K562 (cell line): ENCODE measurements around the gene NF2. TPM values are rescaled to one million over a fixed set of nuclear protein-coding genes. Genes with fewer than 3 reads are reported as not detected.

ENCODE experiments used
- ATAC-seq: fragments of 200-7000 bp; cut with Tn5 transposase; 3 replicates; pipeline ENCODE4 v1.9.1; 2020; ENCODE audit warnings: moderate library complexity
- BruUV-seq: library from RNA; stranded (reverse); fragments of 400-500 nt; replicated peaks from 2 replicates; lab custom pipeline; 2021; lab: Mats Ljungman, UMichigan
- CTCF ChIA-PET: fragments of 300-600 bp; formaldehyde crosslinking; extraction: SDS; loops from one replicate; lab custom pipeline; 2021; ENCODE audit warnings: low intra/inter-chr PET ratio; lab: Yijun Ruan, JAX
- POLR2A ChIA-PET: fragments of 300-600, 350-650 bp; sonication (Branson Sonifier 250); formaldehyde crosslinking; extraction: SDS; loops from one replicate; lab custom pipeline; 2021; ENCODE audit warnings: antibody characterized with exemption, inconsistent platforms; lab: Yijun Ruan, JAX
- DNase-seq, 4 experiments: peaks; one replicate each; pipeline versions ENCODE4 v3.0.0 to v3.0.0-alpha.2; 2011 to 2018; ENCODE audit warnings: low spot score in 3 of 4, mixed read lengths in 3 of 4; ENCODE audit errors: extremely low read depth in 1 of 4
- FAIRE-seq: peaks from 2 replicates; lab custom pipeline; 2011; peaks lifted over from hg19 to GRCh38; lab: Jason Lieb, UNC
- H2AFZ ChIP-seq: 2 replicates; pipeline ENCODE4 v1.6.0; 2011; ENCODE audit warnings: low read depth, low read length, control low read depth, inconsistent platforms
- H3K27ac ChIP-seq: fragments of 200-600 bp; 3 replicates; pipeline ENCODE4 v1.8.0; 2011; ENCODE audit warnings: low read depth, mild to moderate bottlenecking, control low read depth, inconsistent platforms, low read length, moderate library complexity, mixed read lengths; ENCODE audit errors: extremely low read depth
- H3K27me3 ChIP-seq, 2 experiments: fragments of 300-600 bp in 1 of 2; 2 replicates in 1 of 2; 3 replicates in 1 of 2; pipeline versions ENCODE4 v1.6.0 to v1.8.0; 2011; ENCODE audit warnings: inconsistent platforms in 2 of 2, low read length in 2 of 2, mild to moderate bottlenecking in 1 of 2, mixed read lengths in 1 of 2, moderate library complexity in 1 of 2; ENCODE audit not compliant: control insufficient read depth in 2 of 2, insufficient read depth in 2 of 2
- H3K36me3 ChIP-seq: fragments of 300-600 bp; 3 replicates; pipeline ENCODE4 v1.8.0; 2011; ENCODE audit warnings: mild to moderate bottlenecking, low read length, inconsistent platforms; ENCODE audit not compliant: control insufficient read depth, insufficient read depth
- H3K4me1 ChIP-seq, 2 experiments: fragments of 200-600 bp in 1 of 2; replicated peaks in 1 of 2; 2 replicates in 1 of 2; 3 replicates in 1 of 2; pipeline versions ENCODE4 v1.5.1 to v1.8.0; 2011; ENCODE audit warnings: inconsistent platforms in 2 of 2, low read length in 2 of 2, mild to moderate bottlenecking in 1 of 2, mixed read lengths in 1 of 2, moderate library complexity in 1 of 2; ENCODE audit not compliant: control insufficient read depth in 2 of 2, insufficient read depth in 2 of 2
- H3K4me2 ChIP-seq: 2 replicates; pipeline ENCODE4 v1.6.1; 2011; ENCODE audit warnings: low read length, control low read depth, inconsistent platforms, mixed read lengths; ENCODE audit not compliant: insufficient read depth
- H3K4me3 ChIP-seq: fragments of 200-600 bp; sonication (generic), shearing (Covaris generic); 2 replicates; pipeline ENCODE4 v1.5.1; 2016; ENCODE audit warnings: control low read depth, inconsistent platforms
- H3K79me2 ChIP-seq: fragments of 200-600 bp; 3 replicates; pipeline ENCODE4 v1.8.0; 2011; ENCODE audit warnings: low read length, inconsistent platforms; ENCODE audit not compliant: control insufficient read depth, insufficient read depth
- H3K9ac ChIP-seq, 2 experiments: 2 replicates each; pipeline versions ENCODE4 v1.6.0 to v1.6.1; 2011; ENCODE audit warnings: low read depth in 2 of 2, low read length in 2 of 2, control low read depth in 1 of 2, inconsistent platforms in 1 of 2, mild to moderate bottlenecking in 1 of 2, mixed read lengths in 1 of 2; ENCODE audit not compliant: insufficient read depth in 1 of 2
- H3K9me1 ChIP-seq: one replicate; pipeline ENCODE4 v1.6.0; 2011; ENCODE audit warnings: inconsistent platforms, mild to moderate bottlenecking, low read length, moderate library complexity; ENCODE audit not compliant: control insufficient read depth, insufficient read depth
- H3K9me3 ChIP-seq: replicated peaks from 2 replicates; pipeline ENCODE4 v1.5.1; 2011; ENCODE audit warnings: low read depth, low read length, inconsistent platforms; ENCODE audit not compliant: control insufficient read depth, insufficient read depth
- H4K20me1 ChIP-seq: replicated peaks from 2 replicates; pipeline ENCODE4 v1.6.1; 2011; ENCODE audit warnings: low read length, inconsistent platforms, mixed read lengths; ENCODE audit not compliant: control insufficient read depth, insufficient read depth
- BDP1 ChIP-seq: IDR thresholded peaks from 3 replicates; pipeline ENCODE4 v1.6.1; 2011; ENCODE audit not compliant: insufficient read length, insufficient read depth
- BRD4 ChIP-seq: fragments of 200-600 bp; sonication (generic); IDR thresholded peaks from 2 replicates; pipeline ENCODE4 v1.6.1; 2017; ENCODE audit warnings: inconsistent platforms
- CTBP1 ChIP-seq: fragments of 450-650 bp; IDR thresholded peaks from 2 replicates; pipeline ENCODE4 v1.6.1; 2016; ENCODE audit warnings: borderline replicate concordance
- HNRNPH1 ChIP-seq: fragments of 200-400 bp; formaldehyde crosslinking; optimal IDR thresholded peaks from 2 replicates; pipeline ENCODE3; 2017; ENCODE audit warnings: low read depth, mild to moderate bottlenecking, low read length, moderate library complexity
- NCOA6 ChIP-seq: fragments of 450-650 bp; IDR thresholded peaks from 2 replicates; pipeline ENCODE4 v1.6.1; 2017; ENCODE audit warnings: mild to moderate bottlenecking
- PPARD ChIP-seq: fragments of 250-450 bp; sonication (Bioruptor Pico); IDR thresholded peaks from 2 replicates; pipeline ENCODE4 v1.8.0; 2022; ENCODE audit warnings: inconsistent platforms, mild to moderate bottlenecking, moderate library complexity
- RBM39 ChIP-seq: fragments of 200-400 bp; formaldehyde crosslinking; optimal IDR thresholded peaks from 2 replicates; pipeline ENCODE3; 2018; ENCODE audit warnings: low read depth, low read length
- SP2 ChIP-seq: IDR thresholded peaks from 2 replicates; pipeline ENCODE4 v1.6.1; 2011; ENCODE audit warnings: mild to moderate bottlenecking, low read depth, low read length, moderate library complexity; ENCODE audit not compliant: poor library complexity, severe bottlenecking; ENCODE audit errors: extremely low read depth
- TFAM ChIP-seq: fragments of 250-450 bp; sonication (Bioruptor Pico); conservative IDR thresholded peaks from 2 replicates; pipeline ENCODE4 v1.5.0; 2021; ENCODE audit warnings: mild to moderate bottlenecking, moderate library complexity
- U2AF2 ChIP-seq: fragments of 200-400 bp; formaldehyde crosslinking; optimal IDR thresholded peaks from 2 replicates; pipeline ENCODE3; 2017; ENCODE audit warnings: low read depth, mild to moderate bottlenecking, low read length
- ZKSCAN1 ChIP-seq: fragments of 150-350 bp; IDR thresholded peaks from 2 replicates; pipeline ENCODE4 v1.6.1; 2016; ENCODE audit warnings: low read depth, low read length
- WGBS: fragments of 100-300 bp; shearing (Covaris generic); methylation state at CpG from one replicate; pipeline ENCODE4 v1.1.6; 2016; ENCODE audit warnings: low coverage, mixed read lengths; ENCODE audit not compliant: insufficient coverage; ENCODE audit errors: missing lambda C conversion rate; 5-methylcytosine and 5-hydroxymethylcytosine counted together
- in situ Hi-C: fragments of 300-500 bp; cut with MboI; formaldehyde crosslinking; loops from 4 replicates; pipeline ENCODE4 v1.15.0; 2018; ENCODE audit warnings: inconsistent platforms, mixed read lengths
- intact Hi-C: fragments of 100-400 bp; cut with micrococcal nuclease; formaldehyde crosslinking; loops from 2 replicates; pipeline ENCODE4 v1.14.2; 2022
- polyA plus RNA-seq, 8 experiments: library from polyadenylated mRNA; depleted of rRNA in 4 of 8; stranded (reverse) in 5 of 8; unstranded in 3 of 8; fragments of >200 nt; fragmentation: Nextera tagmentation in 2 of 8; fragmentation: Illumina TruSeq in 1 of 8; extraction: Ambion mirVana in 2 of 8; extraction: Trizol in 1 of 8; gene quantifications; 2 replicates each; pipeline versions ENCODE4 v1.2.1 to v1.2.3, GENCODE V29; 2011 to 2014; ENCODE audit warnings: inconsistent platforms in 1 of 8, missing spikeins in 1 of 8
- total RNA-seq, 7 experiments: library from RNA; depleted of rRNA in 6 of 7; stranded (reverse); fragments of >200 nt in 6 of 7; fragmentation: Illumina TruSeq in 2 of 7; extraction: Trizol in 2 of 7; gene quantifications; 2 replicates each; pipeline versions ENCODE4 v1.2.1 to v1.2.3, GENCODE V29; 2011 to 2021; ENCODE audit warnings: low replicate concordance in 1 of 7
- TF ChIP-seq, protein P1 (sequence below): fragments of 250-450 bp; sonication (Bioruptor Pico); IDR thresholded peaks from 2 replicates; pipeline ENCODE4 v1.8.0; 2021; ENCODE audit warnings: moderate library complexity, mild to moderate bottlenecking, inconsistent platforms
- TF ChIP-seq, protein P2 (sequence below): sonication (generic); formaldehyde crosslinking; IDR thresholded peaks from 2 replicates; pipeline ENCODE4 v1.8.0; 2022; ENCODE audit warnings: mild to moderate bottlenecking, missing genetic modification reagents

The NF2 gene
- total and polyA plus RNA-seq, 9 of the 15 experiments (the other 6 are each of a cell fraction or from before 2014, with no cell fraction given): 2.2 to 32.5 (median 15.2) TPM

DNA sequence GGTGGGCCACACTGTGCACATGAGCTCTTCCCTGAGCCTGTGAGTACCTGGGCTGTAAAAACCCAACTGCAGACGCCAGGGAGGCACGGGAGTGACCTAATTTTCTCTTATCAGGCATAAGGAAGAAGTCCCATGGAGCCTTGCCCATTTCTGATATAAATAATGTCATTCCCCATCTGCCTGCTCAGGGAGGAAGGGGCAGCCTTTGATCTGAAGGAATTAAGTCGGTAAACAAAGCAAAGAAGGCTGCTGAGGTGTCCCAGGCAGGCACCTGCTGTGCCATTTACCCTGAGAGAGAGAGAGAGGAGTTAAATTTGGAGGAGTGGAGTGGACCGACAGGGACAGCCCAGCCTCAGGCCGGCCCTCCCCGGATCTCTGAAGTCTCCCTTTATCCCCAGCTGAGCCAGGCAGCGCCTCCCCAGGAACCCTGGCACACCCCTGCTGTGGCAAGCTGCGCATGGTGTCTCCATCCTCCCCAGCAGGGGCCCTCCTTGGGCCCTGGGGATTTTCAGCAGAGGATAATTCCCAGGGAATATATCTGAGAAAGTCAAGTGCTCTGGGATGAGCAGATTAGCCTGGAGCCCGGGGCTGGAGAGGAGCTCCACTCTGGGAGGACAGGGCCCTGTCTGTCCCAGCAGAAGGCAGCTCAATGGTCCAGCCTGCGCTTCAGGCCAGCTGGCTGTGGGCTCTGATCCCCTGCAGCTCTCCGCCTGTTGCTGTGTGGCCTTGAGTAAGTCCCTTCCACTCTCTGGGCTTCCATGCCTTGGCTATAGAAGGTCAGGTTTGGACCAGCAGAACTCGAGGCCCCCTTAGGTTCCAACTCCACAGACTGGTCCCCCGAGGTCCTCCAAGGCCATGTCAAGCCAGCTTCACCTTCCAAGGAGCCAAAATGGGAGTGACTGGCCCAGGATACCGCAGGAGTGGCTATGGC, 98.8 kb downstream of the NF2 start:
- Histone ChIP-seq H2AFZ (no peak overlapping the region), H3K36me3 (no peaks in the 10 kb centered on the region), H3K27me3 (peaks cover 0 to 8% of the 10 kb centered on the region in 2 experiments; a peak in 1 of 5 replicates), H3K9me1 (no peaks in the 10 kb centered on the region), H3K4me2 (no peak overlapping the region), H3K4me1 (peaks cover 8 to 38% of the 10 kb centered on the region in 2 experiments; a peak in 4 of 5 replicates), H3K4me3 (no peak overlapping the region), H3K9ac (no peak overlapping the region), H3K9me3 (no peaks in the 10 kb centered on the region), H3K79me2 (no peaks in the 10 kb centered on the region), H3K27ac (no peak overlapping the region), H4K20me1 (no peaks in the 10 kb centered on the region)
- no TSS peak for BruUV-seq
- ATAC-seq (no peak), DNase-seq (no peak), FAIRE-seq (no peak)
- ChIA-PET CTCF (interaction anchor here (2.4 kb wide), 1 partner anchor 387 kb away, joined by 16 read pairs; no protein-coding TSS in a partner anchor), POLR2A (interaction anchor here (0.6 to 1.2 kb wide), 6 partner anchors 8 to 300 kb away, joined by 3 read pairs; no protein-coding TSS in a partner anchor)
- intact Hi-C loops: loop anchor here (5.0 kb wide), 1 partner anchor 385 kb away; no protein-coding TSS in a partner anchor
- WGBS: 33% methylated on average over 11 of the region's 14 CpGs
- TF ChIP-seq BDP1 (no peak), CTBP1 (no peak), BRD4 (no peak), ZKSCAN1 (no peak), U2AF2 (no peak), PPARD (CRISPR knock-in tag) (no peak), RBM39 (no peak), NCOA6 (no peak), HNRNPH1 (no peak), SP2 (no peak), TFAM (no peak)
- TF ChIP-seq, protein P1, sequence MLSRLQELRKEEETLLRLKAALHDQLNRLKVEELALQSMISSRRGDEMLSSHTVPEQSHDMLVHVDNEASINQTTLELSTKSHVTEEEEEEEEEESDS (CRISPR knock-in tag): no peak
- TF ChIP-seq, protein P2, sequence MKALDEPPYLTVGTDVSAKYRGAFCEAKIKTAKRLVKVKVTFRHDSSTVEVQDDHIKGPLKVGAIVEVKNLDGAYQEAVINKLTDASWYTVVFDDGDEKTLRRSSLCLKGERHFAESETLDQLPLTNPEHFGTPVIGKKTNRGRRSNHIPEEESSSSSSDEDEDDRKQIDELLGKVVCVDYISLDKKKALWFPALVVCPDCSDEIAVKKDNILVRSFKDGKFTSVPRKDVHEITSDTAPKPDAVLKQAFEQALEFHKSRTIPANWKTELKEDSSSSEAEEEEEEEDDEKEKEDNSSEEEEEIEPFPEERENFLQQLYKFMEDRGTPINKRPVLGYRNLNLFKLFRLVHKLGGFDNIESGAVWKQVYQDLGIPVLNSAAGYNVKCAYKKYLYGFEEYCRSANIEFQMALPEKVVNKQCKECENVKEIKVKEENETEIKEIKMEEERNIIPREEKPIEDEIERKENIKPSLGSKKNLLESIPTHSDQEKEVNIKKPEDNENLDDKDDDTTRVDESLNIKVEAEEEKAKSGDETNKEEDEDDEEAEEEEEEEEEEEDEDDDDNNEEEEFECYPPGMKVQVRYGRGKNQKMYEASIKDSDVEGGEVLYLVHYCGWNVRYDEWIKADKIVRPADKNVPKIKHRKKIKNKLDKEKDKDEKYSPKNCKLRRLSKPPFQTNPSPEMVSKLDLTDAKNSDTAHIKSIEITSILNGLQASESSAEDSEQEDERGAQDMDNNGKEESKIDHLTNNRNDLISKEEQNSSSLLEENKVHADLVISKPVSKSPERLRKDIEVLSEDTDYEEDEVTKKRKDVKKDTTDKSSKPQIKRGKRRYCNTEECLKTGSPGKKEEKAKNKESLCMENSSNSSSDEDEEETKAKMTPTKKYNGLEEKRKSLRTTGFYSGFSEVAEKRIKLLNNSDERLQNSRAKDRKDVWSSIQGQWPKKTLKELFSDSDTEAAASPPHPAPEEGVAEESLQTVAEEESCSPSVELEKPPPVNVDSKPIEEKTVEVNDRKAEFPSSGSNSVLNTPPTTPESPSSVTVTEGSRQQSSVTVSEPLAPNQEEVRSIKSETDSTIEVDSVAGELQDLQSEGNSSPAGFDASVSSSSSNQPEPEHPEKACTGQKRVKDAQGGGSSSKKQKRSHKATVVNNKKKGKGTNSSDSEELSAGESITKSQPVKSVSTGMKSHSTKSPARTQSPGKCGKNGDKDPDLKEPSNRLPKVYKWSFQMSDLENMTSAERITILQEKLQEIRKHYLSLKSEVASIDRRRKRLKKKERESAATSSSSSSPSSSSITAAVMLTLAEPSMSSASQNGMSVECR (CRISPR knock-in tag): no peak
- in situ Hi-C loops: no loop called here
